ENCODE results near the gene IL2RA. TPM values are rescaled to one million over a fixed set of nuclear protein-coding genes. Genes with fewer than 3 reads are reported as not detected.
A peak's percentile ranks its signal among the peaks of the same experiment; 100 is the strongest.

The IL2RA gene
- total RNA-seq, 3 donors from 2014 or later = 0.33 to 1.3 (median 0.88) TPM

DNA sequence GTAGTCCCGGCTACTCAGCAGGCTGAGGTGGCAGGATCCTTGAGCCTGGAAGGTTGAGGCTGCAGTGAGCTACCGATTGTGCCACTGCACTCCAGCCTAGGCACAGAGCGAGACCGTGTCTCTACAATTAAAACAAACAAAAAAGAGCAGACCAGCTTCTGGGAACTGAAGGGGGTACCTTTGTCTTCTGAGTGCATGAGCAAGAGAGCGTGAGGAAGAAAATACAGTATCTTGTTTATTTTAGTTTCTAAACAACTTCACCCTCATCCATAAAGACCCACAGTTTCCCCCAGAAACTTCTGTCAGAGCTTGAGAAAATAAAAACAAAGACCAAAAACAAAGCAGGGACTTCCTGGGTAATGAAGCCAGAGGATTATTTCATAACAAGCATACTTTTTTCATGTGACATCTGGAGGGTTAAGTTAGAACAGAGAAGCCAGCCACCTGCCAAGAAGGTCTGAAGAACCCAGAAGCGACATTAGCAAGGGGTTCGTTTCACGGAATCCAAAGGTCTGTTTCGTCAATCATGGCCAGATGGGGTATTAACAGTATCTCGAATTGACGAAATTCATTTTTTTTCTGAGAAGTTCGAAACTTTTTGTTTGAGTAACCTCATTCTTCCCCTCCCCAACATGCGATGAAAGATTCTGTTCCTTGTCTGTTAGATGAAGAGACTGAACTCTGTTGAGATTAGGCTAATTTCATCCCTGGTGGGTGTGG is 10.2 kb upstream of the IL2RA start:
- H3K4me1 ChIP-seq = no peaks in the 10 kb centered on the region
- TF ChIP-seq POLR2AphosphoS5 (IDR thresholded peaks at IDR 0.05) = peak in 1 of 3 donors; percentile 25
- no peak for TF ChIP-seq POLR2A (IDR thresholded peaks at IDR 0.05)
- no peak for TF ChIP-seq CTCF (IDR thresholded peaks at IDR 0.05)
- no peak for DNase-seq (ENCODE audit: low spot score in 2 of 2)
- H3K4me3 ChIP-seq = no peak overlapping the region
- H3K9me3 ChIP-seq = no peaks in the 10 kb centered on the region
- H3K27me3 ChIP-seq = no peaks in the 10 kb centered on the region
- no peaks in the 10 kb centered on the region for H3K36me3 ChIP-seq
- peak overlapping the region; percentile 35 to 72 for H3K27ac ChIP-seq
- intact Hi-C loops (cut with DNase I; ENCODE audit: low total_unique reads) = no loop called here

DNA sequence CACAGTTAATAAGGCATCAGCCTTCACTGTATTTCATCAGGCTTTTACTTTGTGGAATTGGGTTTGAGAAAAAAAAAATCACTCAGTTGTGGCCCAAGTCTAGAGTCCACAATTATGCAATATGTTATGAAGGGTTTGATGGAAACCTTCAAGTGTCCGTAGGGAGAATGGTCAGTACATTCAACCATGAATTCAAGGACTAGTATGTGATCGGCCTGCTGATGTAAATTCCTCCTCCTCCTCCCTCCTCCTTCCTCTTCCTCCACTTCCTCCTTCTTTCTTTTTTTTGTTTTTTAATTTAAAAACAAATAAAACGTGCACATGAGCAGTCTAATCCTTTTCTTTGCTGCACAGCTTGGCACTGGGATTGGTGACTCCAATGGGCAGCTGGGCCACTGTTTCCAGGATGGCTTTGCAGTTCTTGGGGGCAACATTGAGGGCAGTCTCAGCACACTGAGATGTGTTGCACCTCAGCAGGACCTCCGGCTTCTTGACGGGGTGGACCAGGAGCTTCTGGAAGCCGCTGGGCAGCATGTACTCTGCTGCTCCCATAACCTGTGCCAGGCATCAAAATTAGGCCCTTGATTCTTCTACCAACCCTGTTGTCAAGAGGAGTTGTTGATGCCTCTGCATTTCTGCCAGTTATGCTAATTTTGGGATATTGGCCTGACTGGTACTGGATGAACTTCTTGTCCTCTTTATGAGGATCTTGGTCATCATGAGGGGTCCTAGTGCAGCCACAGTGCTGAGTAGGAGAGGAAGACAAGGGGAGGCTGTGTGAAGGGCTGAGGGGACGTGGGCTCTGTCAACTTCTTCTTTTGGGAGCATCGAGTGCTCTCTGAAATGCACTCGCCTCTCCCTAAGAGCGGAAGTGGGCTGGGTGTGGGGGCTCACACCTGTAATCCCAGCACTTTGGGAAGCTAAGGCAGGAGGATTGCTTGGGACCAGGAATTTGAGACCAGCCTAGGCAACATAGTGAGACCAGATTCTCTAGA is 9.3 kb upstream of the IL2RA start:
- H3K27ac ChIP-seq = peak overlapping the region; percentile 35 to 72

DNA sequence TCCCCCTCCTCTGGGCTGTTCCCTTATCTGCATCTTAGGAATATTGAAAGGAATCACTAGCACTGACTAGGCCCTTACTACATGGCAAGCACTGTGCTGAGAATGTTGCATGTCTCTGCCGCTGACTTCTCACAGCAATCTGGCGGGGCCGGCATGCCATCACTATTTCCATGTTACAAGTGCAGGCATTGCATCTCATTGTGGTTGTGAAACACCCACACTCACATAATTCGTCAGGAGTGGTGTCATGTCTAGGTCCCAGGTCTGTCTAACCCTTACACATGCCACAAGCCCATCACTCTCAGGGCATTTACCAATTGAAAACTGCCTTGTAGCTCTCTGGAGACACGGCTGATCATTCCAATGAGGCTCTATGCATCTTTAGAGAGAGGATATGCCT is 8.5 kb upstream of the IL2RA start:
- no peaks in the 10 kb centered on the region for H3K36me3 ChIP-seq
- no peaks in the 10 kb centered on the region for H3K9me3 ChIP-seq
- no peak for TF ChIP-seq POLR2A (IDR thresholded peaks at IDR 0.05)
- TF ChIP-seq POLR2AphosphoS5 (IDR thresholded peaks at IDR 0.05) = no peak
- no peak for TF ChIP-seq CTCF (IDR thresholded peaks at IDR 0.05)
- intact Hi-C loops (cut with DNase I; ENCODE audit: low total_unique reads) = no loop called here
- no peaks in the 10 kb centered on the region for H3K4me1 ChIP-seq
- DNase-seq (ENCODE audit: low spot score in 2 of 2) = no peak
- H3K27ac ChIP-seq = peak overlapping the region in 1 of 2 donors; percentile 43
- H3K27me3 ChIP-seq = no peaks in the 10 kb centered on the region
- H3K4me3 ChIP-seq = no peak overlapping the region

More for the DNA sequence above, 9.3 kb upstream of the IL2RA start:
- Histone ChIP-seq H3K36me3 (no peaks in the 10 kb centered on the region), H3K4me1 (no peaks in the 10 kb centered on the region), H3K27me3 (no peaks in the 10 kb centered on the region), H3K4me3 (no peak overlapping the region), H3K9me3 (no peaks in the 10 kb centered on the region)
- no peak for DNase-seq (ENCODE audit: low spot score in 2 of 2)
- TF ChIP-seq CTCF (IDR thresholded peaks at IDR 0.05) (no peak), POLR2AphosphoS5 (IDR thresholded peaks at IDR 0.05) (no peak), POLR2A (IDR thresholded peaks at IDR 0.05) (no peak)
- intact Hi-C loops (cut with DNase I; ENCODE audit: low total_unique reads) = no loop called here

DNA sequence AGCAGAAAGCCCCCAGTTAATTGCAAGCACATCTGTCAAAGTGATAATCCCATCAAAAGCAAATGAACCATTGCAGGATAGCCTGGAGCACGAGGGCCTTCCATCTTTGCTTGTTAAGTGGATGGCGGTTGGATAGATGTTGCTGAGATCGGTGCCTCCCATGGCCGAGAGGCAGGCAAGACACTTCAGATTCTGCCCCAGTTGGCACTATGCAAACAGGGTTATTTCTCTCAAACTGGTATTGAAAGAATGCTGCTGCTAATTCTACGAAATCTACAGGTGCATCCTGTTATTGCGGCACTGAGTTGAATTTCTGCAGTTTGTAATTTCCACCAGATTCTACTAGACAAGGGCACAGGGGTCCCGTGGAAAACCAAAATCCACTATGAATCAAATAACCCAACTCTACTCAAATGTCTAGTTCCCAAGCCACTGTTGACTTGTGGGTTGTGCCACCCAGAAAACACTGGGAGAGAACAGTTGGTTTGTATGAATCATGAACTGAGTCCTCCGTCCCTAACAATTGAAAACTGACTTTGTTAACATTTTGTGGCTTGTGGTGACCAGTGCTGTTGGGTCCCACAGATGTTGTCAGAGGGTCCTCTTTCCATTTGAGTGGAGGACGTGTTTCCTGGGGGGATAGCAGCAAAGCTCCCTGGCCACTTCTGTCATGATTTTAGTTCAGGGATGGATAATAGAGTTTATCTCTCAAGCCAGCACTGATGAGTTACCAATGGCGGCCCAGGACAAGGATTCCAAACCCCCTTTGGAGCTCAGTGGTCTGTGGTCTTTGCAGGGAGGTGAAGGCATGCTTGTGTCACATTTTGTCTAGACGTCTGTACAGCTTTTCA is 7.1 kb upstream of the IL2RA start:
- Histone ChIP-seq H3K27me3 (no peaks in the 10 kb centered on the region), H3K4me1 (no peaks in the 10 kb centered on the region), H3K9me3 (no peaks in the 10 kb centered on the region), H3K36me3 (no peaks in the 10 kb centered on the region), H3K27ac (no peak overlapping the region), H3K4me3 (no peak overlapping the region)
- no peak for DNase-seq (ENCODE audit: low spot score in 2 of 2)
- intact Hi-C loops (cut with DNase I; ENCODE audit: low total_unique reads) = no loop called here
- TF ChIP-seq POLR2AphosphoS5 (IDR thresholded peaks at IDR 0.05) (no peak), POLR2A (IDR thresholded peaks at IDR 0.05) (no peak), CTCF (IDR thresholded peaks at IDR 0.05) (no peak)

Measured in breast epithelium (tissue), 4 donors.